ENCODE data around the gene CPAMD8. TPM values are rescaled to one million over a fixed set of nuclear protein-coding genes. Genes with fewer than 3 reads are reported as not detected.

CPAMD8 gene
- total and polyA plus RNA-seq, 2 of the 8 experiments (the other 6 are each of a cell fraction or from before 2014, with no cell fraction given) = 6.1 to 9.2 TPM

- no peak overlapping the region for H3K4me3 ChIP-seq (ENCODE audit: extremely low read depth in 1 of 4, insufficient read depth in 2 of 4, low read depth in 3 of 4, low read length in 4 of 4)
- H2AK5ac ChIP-seq (ENCODE audit: low read depth, low read length) = no peak overlapping the region
- H3K27me3 ChIP-seq (replicated peaks in 1 of 4; ENCODE audit: control insufficient read depth in 3 of 4, extremely low read depth in 1 of 4, insufficient read depth in 3 of 4, low read length in 3 of 4) = no peaks in the 10 kb centered on the region
- no peak overlapping the region for H3K9ac ChIP-seq (replicated peaks in 1 of 4; ENCODE audit: extremely low read depth in 1 of 4, low read depth in 3 of 4, low read length in 3 of 4)
- H4K5ac ChIP-seq (ENCODE audit: insufficient read length, low read depth, low read length) = no peak overlapping the region
- H3K14ac ChIP-seq (ENCODE audit: insufficient read length) = no peak overlapping the region
- no peaks in the 10 kb centered on the region for H3K79me1 ChIP-seq (ENCODE audit: low read depth, low read length)
- H3K36me3 ChIP-seq (ENCODE audit: control insufficient read depth in 2 of 4, insufficient read depth in 4 of 4, low read length in 3 of 4) = no peaks in the 10 kb centered on the region
- H3K18ac ChIP-seq (ENCODE audit: extremely low read depth, low read length) = no peak overlapping the region
- no peak for DNase-seq (ENCODE audit: low read depth in 1 of 2, low spot score in 2 of 2)
- CTCF ChIA-PET (ENCODE audit: partially characterized antibody) = interaction anchor here (0.6 kb wide), 2 partner anchors 13 to 172 kb away, joined by 3 read pairs; no protein-coding TSS in a partner anchor
- WGBS, 2 experiments (ENCODE audit: extremely low coverage in 1 of 2, insufficient coverage in 1 of 2, insufficient read length in 1 of 2, insufficient replicate concordance in 2 of 2, low coverage in 1 of 2, low lambda C conversion rate in 2 of 2, missing lambda C conversion rate in 1 of 2) = 90% methylated on average over 15 of the region's 17 CpGs; no CpG with 5 or more reads in 1 of the 2 experiments
- no peak for FAIRE-seq
- TF ChIP-seq SIX5 (IDR thresholded peaks at IDR 0.05; ENCODE audit: low read depth, low read length) = no peak
- TF ChIP-seq SIN3A (conservative IDR thresholded peaks at IDR 0.05 in 1 of 2, IDR thresholded peaks at IDR 0.05 in 1 of 2; ENCODE audit: low read depth in 1 of 2, low read length in 2 of 2) = no peak
- TF ChIP-seq BRCA1 (IDR thresholded peaks at IDR 0.05; ENCODE audit: low read depth, low read length) = no peak
- TF ChIP-seq CHD1 (IDR thresholded peaks at IDR 0.05; ENCODE audit: low read depth, low read length) = no peak
- TF ChIP-seq CHD2 (IDR thresholded peaks at IDR 0.05; ENCODE audit: low read length) = no peak
- no peak for TF ChIP-seq CEBPB (IDR thresholded peaks at IDR 0.05; ENCODE audit: low read depth, low read length)
- TF ChIP-seq RAD21 (IDR thresholded peaks at IDR 0.05 in 1 of 2, conservative IDR thresholded peaks at IDR 0.05 in 1 of 2; ENCODE audit: low read depth in 2 of 2, low read length in 2 of 2) = no peak
- TF ChIP-seq TEAD4 (IDR thresholded peaks at IDR 0.05; ENCODE audit: low read depth, low read length) = no peak
- no peak for TF ChIP-seq ATF2 (IDR thresholded peaks at IDR 0.05; ENCODE audit: low read length)
- H3K79me2 ChIP-seq (ENCODE audit: control insufficient read depth in 1 of 2, insufficient read depth in 2 of 2, low read length in 2 of 2) = no peaks in the 10 kb centered on the region
- POLR2A ChIA-PET (ENCODE audit: partially characterized antibody) = no interaction called here
- H3K4me1 ChIP-seq (replicated peaks in 1 of 4; ENCODE audit: control insufficient read depth in 3 of 4, insufficient read depth in 4 of 4, low read length in 3 of 4) = no peaks in the 10 kb centered on the region; a peak in 1 of 7 replicates
- no peak overlapping the region for H3K23ac ChIP-seq (ENCODE audit: insufficient read length)
- no peaks in the 10 kb centered on the region for H4K20me1 ChIP-seq (replicated peaks in 1 of 2; ENCODE audit: control insufficient read depth in 1 of 2, insufficient read depth in 2 of 2, low read length in 2 of 2)
- no peak overlapping the region for H2BK20ac ChIP-seq (ENCODE audit: low read length)
- no peak overlapping the region for H3K4me2 ChIP-seq (ENCODE audit: insufficient read depth in 1 of 2, low read depth in 2 of 2, low read length in 2 of 2)
- no peak overlapping the region for H2BK15ac ChIP-seq (ENCODE audit: low read length)
- H3K23me2 ChIP-seq (ENCODE audit: low read depth, low read length) = no peaks in the 10 kb centered on the region
- H3K56ac ChIP-seq (replicated peaks; ENCODE audit: insufficient read length, low read depth, low read length) = no peak overlapping the region
- no peak overlapping the region for H2BK120ac ChIP-seq (replicated peaks; ENCODE audit: low read depth, low read length)
- H4K91ac ChIP-seq (replicated peaks; ENCODE audit: insufficient read length, low read length) = no peak overlapping the region
- H2AFZ ChIP-seq (ENCODE audit: low read length) = no peak overlapping the region
- no peak overlapping the region for H2BK5ac ChIP-seq (ENCODE audit: low read depth, low read length)
- no peak overlapping the region for H3K4ac ChIP-seq (replicated peaks; ENCODE audit: insufficient read length, low read depth, low read length)
- peak overlapping the region; percentile 68; the same call in 1 of the 2 replicates for H4K8ac ChIP-seq (ENCODE audit: extremely low read depth, insufficient read depth, low read length)
- no peak overlapping the region; the same call in 1 of the 2 replicates for H3K27ac ChIP-seq (ENCODE audit: low read depth, low read length)
- H3K9me3 ChIP-seq (ENCODE audit: insufficient read depth in 2 of 2, low read depth in 1 of 2, low read length in 1 of 2) = peaks cover 0 to 9% of the 10 kb centered on the region in 2 experiments; a peak in 1 of 4 replicates
- H2BK12ac ChIP-seq (ENCODE audit: low read depth, low read length) = no peak overlapping the region
These were observed 139.0 kb downstream of the CPAMD8 start for GRCh38 chr19:16887353-16888265.

All from H1 (cell line).